Right atrium auricular region (tissue), 2 donors: ENCODE measurements around the gene APOD. TPM values are rescaled to one million over a fixed set of nuclear protein-coding genes. Genes with fewer than 3 reads are reported as not detected.
A peak's percentile ranks its signal among the peaks of the same experiment; 100 is the strongest.

Experiments
- DNase-seq: peaks from one replicate; pipeline ENCODE4 v3.0.0-alpha.2; 2019; ENCODE audit warnings: low spot score
- H3K27ac ChIP-seq, 2 donors: fragments of 200-600 bp; sonication (generic); 1 replicate in 1 of 2; 2 replicates in 1 of 2; pipeline ENCODE4 v1.5.1; 2016 to 2019
- H3K27me3 ChIP-seq, 2 donors: fragments of 200-600 bp; sonication (generic); one replicate each; pipeline versions ENCODE4 v1.5.1 to v1.6.0; 2017 to 2019
- H3K36me3 ChIP-seq: fragments of 200-600 bp; sonication (generic); one replicate; pipeline ENCODE4 v1.5.1; 2016
- H3K4me1 ChIP-seq, 2 donors: fragments of 200-600 bp; sonication (generic); one replicate each; pipeline versions ENCODE4 v1.5.1 to v1.6.0; 2017 to 2019
- H3K4me3 ChIP-seq, 2 donors: fragments of 200-600 bp; sonication (generic); 1 replicate in 1 of 2; 2 replicates in 1 of 2; pipeline ENCODE4 v1.5.1; 2017 to 2019; ENCODE audit warnings: mild to moderate bottlenecking in 1 of 2, moderate library complexity in 1 of 2
- H3K9me3 ChIP-seq, 2 donors: fragments of 200-600 bp; sonication (generic); one replicate each; pipeline ENCODE4 v1.5.1; 2019
- CTCF ChIP-seq, 2 donors: fragments of 200-600 bp; sonication (generic); IDR thresholded peaks; one replicate each; pipeline ENCODE4 v1.5.1; 2019; ENCODE audit warnings: antibody characterized with exemption in 2 of 2
- total RNA-seq, 2 donors: library from RNA; depleted of rRNA; stranded (reverse); fragments of >200 nt; gene quantifications; one replicate each; pipeline ENCODE4 v1.1.0, GENCODE V29; 2016

The APOD gene
- total RNA-seq, 2 donors from 2014 or later, result 79.6 to 93.2 TPM

DNA sequence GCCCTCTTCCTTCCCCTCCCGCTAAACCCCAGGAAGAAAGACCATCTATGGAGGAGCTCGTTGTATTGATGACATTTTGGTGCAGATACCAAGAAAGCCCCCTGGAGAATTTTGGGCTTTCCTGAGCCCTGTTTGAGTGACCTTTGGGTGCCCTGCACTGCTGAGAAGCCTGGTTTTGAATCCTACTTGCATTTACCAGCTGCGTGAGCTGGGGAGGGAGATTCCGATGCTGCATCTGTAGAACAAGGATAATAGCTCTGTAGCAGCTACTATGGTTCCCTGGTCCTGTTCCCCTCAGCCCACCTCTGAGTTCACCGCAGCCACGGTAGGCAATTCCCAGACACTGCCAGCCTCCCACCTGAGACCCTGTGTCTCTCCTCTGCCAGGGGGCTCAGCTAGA, 5.2 kb downstream of the APOD start:
- no peak for TF ChIP-seq CTCF (IDR thresholded peaks at IDR 0.05)

DNA sequence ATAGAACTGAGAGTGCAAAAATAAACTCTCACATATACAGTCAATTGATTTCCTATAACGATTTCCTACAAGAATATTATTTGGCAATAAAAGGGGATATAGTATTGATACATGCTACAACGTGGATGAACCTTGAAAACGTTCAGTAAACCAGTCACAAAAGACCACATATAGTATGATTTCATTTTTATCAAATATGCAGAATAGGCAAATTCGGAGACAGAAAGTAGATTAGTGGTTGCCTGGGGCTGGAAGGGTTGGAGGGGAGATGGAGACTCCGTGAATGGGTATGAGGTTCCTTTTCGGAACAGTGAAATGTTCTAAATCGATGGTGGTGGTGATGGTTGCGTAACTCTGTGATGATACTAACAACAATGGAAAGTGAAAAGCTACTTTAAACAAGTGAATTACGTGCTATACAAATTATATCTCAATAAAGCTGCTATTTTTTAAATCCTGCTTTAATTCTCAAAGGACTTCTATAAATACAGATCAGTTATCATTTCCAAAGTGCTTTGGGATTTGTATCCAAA, 6.0 kb downstream of the APOD start:
- no peak overlapping the region for H3K27ac ChIP-seq
- TF ChIP-seq CTCF (IDR thresholded peaks at IDR 0.05), result no peak
- no peak overlapping the region for H3K4me3 ChIP-seq

More for the DNA sequence above, 5.2 kb downstream of the APOD start:
- Histone ChIP-seq H3K4me1 (peaks cover 0 to 16% of the 10 kb centered on the region in 2 donors), H3K27ac (no peak overlapping the region), H3K27me3 (no peaks in the 10 kb centered on the region), H3K4me3 (no peak overlapping the region), H3K9me3 (no peaks in the 10 kb centered on the region), H3K36me3 (no peaks in the 10 kb centered on the region)
- no peak for DNase-seq

DNA sequence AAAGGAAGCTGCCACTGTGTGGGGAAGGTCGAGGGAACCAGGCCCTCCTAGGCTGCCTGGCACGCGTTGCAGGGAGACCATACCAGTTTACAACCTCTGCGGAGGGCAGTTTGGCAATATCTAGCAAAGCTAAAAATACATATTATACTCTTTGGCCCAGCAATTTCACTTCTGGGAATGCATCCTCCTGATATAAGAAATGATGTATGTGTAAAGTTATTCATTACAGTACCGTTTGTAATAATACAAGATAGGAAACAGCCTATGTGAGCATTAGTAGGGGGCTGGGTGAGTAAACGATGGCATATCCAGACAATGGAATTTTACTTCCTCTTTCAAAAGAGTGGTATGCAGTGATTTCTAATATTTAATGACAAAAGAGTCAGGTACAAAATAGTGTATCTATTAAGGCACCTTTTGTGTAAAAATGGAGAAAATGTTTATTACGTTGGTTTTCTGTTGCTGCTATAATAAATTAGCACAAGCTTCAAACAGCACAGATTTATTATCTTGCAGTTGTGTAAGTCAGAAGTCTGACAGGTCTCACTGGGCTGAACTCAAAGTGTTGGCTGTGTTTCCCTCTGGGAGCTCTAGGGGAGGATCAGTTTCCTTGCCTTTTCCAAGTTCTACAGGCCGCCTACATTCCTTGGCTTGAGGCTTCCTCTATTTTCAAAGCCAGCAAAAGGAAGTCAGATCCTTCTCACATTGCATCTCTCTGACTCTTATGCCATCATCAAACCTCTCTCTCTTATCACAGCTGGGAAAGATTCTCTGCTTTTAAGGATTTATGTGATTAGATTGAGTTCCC, 9.0 kb downstream of the APOD start:
- no peak for DNase-seq
- no peak for TF ChIP-seq CTCF (IDR thresholded peaks at IDR 0.05)
- Histone ChIP-seq H3K4me1 (peaks cover 0 to 31% of the 10 kb centered on the region in 2 donors), H3K27ac (peak overlapping the region in 1 of 2 donors; percentile 8), H3K9me3 (no peaks in the 10 kb centered on the region), H3K36me3 (no peaks in the 10 kb centered on the region), H3K27me3 (no peaks in the 10 kb centered on the region), H3K4me3 (no peak overlapping the region)

More for the DNA sequence above, 6.0 kb downstream of the APOD start:
- no peaks in the 10 kb centered on the region for H3K27me3 ChIP-seq
- H3K4me1 ChIP-seq, result peaks cover 0 to 16% of the 10 kb centered on the region in 2 donors
- no peaks in the 10 kb centered on the region for H3K9me3 ChIP-seq
- DNase-seq, result no peak
- H3K36me3 ChIP-seq, result no peaks in the 10 kb centered on the region

DNA sequence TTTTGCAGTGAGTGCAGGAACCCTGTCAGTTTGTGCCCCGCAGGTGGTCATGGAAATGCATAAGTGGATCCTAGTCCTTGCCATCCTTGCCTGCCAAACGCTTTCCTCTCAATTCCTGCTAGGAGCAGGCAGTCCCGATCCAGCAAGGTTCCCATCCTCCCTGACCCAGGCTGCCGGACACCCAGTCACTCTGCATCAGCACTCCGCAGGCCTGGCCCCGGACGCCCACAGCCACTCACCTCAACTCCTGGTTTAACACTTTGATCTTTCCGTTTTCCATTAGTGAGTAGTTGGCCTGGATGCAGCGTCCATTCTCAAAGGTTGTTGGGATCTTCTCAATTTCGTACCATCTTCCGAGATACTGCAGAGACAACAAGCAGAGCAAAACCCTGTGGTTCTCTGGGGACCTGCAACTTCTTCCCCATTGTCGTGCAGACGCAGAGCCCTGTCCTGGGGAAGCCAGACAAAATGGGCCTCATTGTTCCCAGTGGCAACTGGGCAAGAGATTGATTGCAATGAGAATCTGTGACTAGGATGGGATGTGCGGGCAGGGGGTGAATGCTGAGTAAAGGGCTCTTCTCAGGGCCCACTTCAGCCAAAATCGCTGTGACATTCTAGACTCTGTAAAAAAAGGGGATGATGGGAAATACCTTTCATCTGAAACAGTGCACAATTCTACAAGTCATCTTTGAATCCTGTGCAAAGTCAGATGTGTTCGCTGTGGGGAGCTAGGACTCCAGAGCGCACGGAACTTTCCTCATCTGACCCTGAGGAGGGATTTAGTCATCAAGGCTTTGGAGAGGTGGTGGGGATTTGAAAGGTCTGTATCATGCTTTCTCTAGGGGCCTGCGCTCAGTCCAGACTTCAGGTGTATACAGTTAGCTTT, 9.9 kb downstream of the APOD start:
- DNase-seq, result no peak
- no peaks in the 10 kb centered on the region for H3K9me3 ChIP-seq
- H3K36me3 ChIP-seq, result no peaks in the 10 kb centered on the region
- TF ChIP-seq CTCF (IDR thresholded peaks at IDR 0.05), result no peak
- peaks cover 0 to 31% of the 10 kb centered on the region in 2 donors for H3K4me1 ChIP-seq
- no peaks in the 10 kb centered on the region for H3K27me3 ChIP-seq
- no peak overlapping the region for H3K4me3 ChIP-seq
- peak overlapping the region in 1 of 2 donors; percentile 8 for H3K27ac ChIP-seq

DNA sequence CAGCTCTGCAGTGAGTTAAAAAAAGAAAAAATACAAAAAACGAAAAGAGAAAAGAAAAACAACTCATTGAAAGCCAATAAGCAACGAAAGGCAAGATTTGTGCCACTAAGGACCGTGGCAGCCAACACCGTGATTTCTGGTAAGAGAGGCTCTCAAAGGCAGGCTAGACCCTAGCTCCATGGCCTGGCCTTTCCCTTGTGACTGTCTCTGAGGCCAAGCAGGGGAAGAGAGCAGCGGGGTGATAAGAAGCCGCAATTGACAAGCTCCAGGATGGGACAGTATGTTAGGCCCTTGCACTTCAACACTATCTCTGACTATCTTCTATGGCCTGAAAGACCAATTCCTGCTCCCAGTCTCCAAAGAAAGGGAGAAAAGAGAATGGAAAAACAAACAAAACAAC, 12.4 kb downstream of the APOD start:
- no peak overlapping the region for H3K4me3 ChIP-seq
- H3K27ac ChIP-seq, result peak overlapping the region; percentile 59 to 77
- no peaks in the 10 kb centered on the region for H3K36me3 ChIP-seq
- peaks cover 0 to 31% of the 10 kb centered on the region in 2 donors for H3K4me1 ChIP-seq
- no peaks in the 10 kb centered on the region for H3K9me3 ChIP-seq
- H3K27me3 ChIP-seq, result no peaks in the 10 kb centered on the region
- DNase-seq, result no peak
- no peak for TF ChIP-seq CTCF (IDR thresholded peaks at IDR 0.05)
